T47D (cell line): ENCODE measurements around the gene GCK.
"Not testable (repeated sequence)": the region's sequence is repeated elsewhere in the genome, so short reads cannot be mapped to it uniquely, and the experiment has no call there.

Source experiments
- DNase-seq, 2 experiments: peaks; one replicate each; pipeline versions ENCODE4 v3.0.0 to v3.0.0-alpha.2; 2011 to 2012; ENCODE audit warnings: low read depth in 1 of 2, low spot score in 1 of 2
- JUND ChIP-seq: IDR thresholded peaks from 2 replicates; pipeline ENCODE4 v1.6.1; 2012; ENCODE audit warnings: low read depth
- in situ Hi-C: cut with HindIII; loops from 2 replicates; pipeline ENCODE4 v1.10.0; 2016; ENCODE audit warnings: low sequenced_read_pairs, low pct_unique_long_range_greater_than_20kb

GCK gene

GRCh38 chr7:44180631-44181030 is 8.6 kb downstream of the GCK start:
- in situ Hi-C loops = no loop called here
- DNase-seq = no peak

GRCh38 chr7:44177570-44178131 is 11.6 kb downstream of the GCK start:
- no peak for DNase-seq
- no peak for TF ChIP-seq JUND
- in situ Hi-C loops = no loop called here

More at GRCh38 chr7:44180631-44181030, 8.6 kb downstream of the GCK start:
- TF ChIP-seq JUND = no peak

GRCh38 chr7:44176486-44176885 is 12.8 kb downstream of the GCK start:
- no peak for TF ChIP-seq JUND
- no peak for DNase-seq
- in situ Hi-C loops = no loop called here

- in situ Hi-C loops = no loop called here
- no peak for TF ChIP-seq JUND
- no peak for DNase-seq
These were observed 13.5 kb downstream of the GCK start for GRCh38 chr7:44175730-44176129.

- in situ Hi-C loops, DNase-seq: not testable (repeated sequence)
These were observed 14.6 kb downstream of the GCK start for GRCh38 chr7:44174694-44174948.

- in situ Hi-C loops = no loop called here
- no peak for TF ChIP-seq JUND
- no peak for DNase-seq
These were observed 15.1 kb downstream of the GCK start for GRCh38 chr7:44173911-44174693.

- DNase-seq = no peak
- no peak for TF ChIP-seq JUND
- in situ Hi-C loops = no loop called here
These were observed 16.3 kb downstream of the GCK start for GRCh38 chr7:44172803-44173424.

- DNase-seq = no peak
- in situ Hi-C loops = no loop called here
These were observed 16.9 kb downstream of the GCK start for GRCh38 chr7:44172352-44172751.

GRCh38 chr7:44171901-44172300 is 17.3 kb downstream of the GCK start:
- in situ Hi-C loops, DNase-seq: not testable (repeated sequence)

More at GRCh38 chr7:44172352-44172751, 16.9 kb downstream of the GCK start:
- no peak for TF ChIP-seq JUND

GRCh38 chr7:44167920-44168319 is 21.3 kb downstream of the GCK start:
- in situ Hi-C loops = no loop called here
- no peak for TF ChIP-seq JUND
- no peak for DNase-seq

- DNase-seq = peak in 1 of 2 experiments; percentile 87
- in situ Hi-C loops = no loop called here
- TF ChIP-seq JUND = no peak
These were observed 25.6 kb downstream of the GCK start for GRCh38 chr7:44163591-44163990.

- TF ChIP-seq JUND = no peak
- DNase-seq = peak; percentile 51 to 76
- in situ Hi-C loops = no loop called here
These were observed 26.3 kb downstream of the GCK start for GRCh38 chr7:44162785-44163395.

GRCh38 chr7:44162179-44162578 is 27.1 kb downstream of the GCK start:
- no peak for DNase-seq
- no peak for TF ChIP-seq JUND
- in situ Hi-C loops = no loop called here
